A673 (cell line): ENCODE results near the gene TMEM255A. TPM values are rescaled to one million over a fixed set of nuclear protein-coding genes. Genes with fewer than 3 reads are reported as not detected.

Experiments
- BruUV-seq: library from RNA; stranded (reverse); fragments of 400-500 nt; replicated peaks from 2 replicates; lab custom pipeline; 2021; lab: Mats Ljungman, UMichigan
- CTCF ChIA-PET: fragments of 300-600 bp; sonication (Branson Sonifier 250); formaldehyde crosslinking; loops from one replicate; lab custom pipeline; 2022; ENCODE audit warnings: antibody characterized with exemption; lab: Charles Lee
- POLR2A ChIA-PET: fragments of 300-600 bp; sonication (Branson Sonifier 250); formaldehyde crosslinking; loops from one replicate; lab custom pipeline; 2022; ENCODE audit warnings: antibody characterized with exemption; ENCODE audit not compliant: low non-redundant PET; lab: Charles Lee
- DNase-seq: peaks from one replicate; pipeline ENCODE4 v3.0.0-alpha.2; 2015; ENCODE audit warnings: low spot score
- H3K27ac ChIP-seq: fragments of 200-600 bp; sonication (generic); 2 replicates; pipeline ENCODE4 v1.5.1; 2016; ENCODE audit warnings: mixed run types, low read depth, mild to moderate bottlenecking, mixed read lengths, antibody characterized with exemption, low read length; ENCODE audit not compliant: poor library complexity, severe bottlenecking
- H3K27me3 ChIP-seq: fragments of 200-600 bp; sonication (generic); replicated peaks from 2 replicates; pipeline ENCODE4 v1.6.1; 2017; ENCODE audit warnings: mixed run types, low read depth, mild to moderate bottlenecking, mixed read lengths, antibody characterized with exemption, low read length; ENCODE audit not compliant: insufficient read depth, poor library complexity
- H3K36me3 ChIP-seq: fragments of 200-600 bp; sonication (generic); 2 replicates; pipeline ENCODE4 v1.6.1; 2016; ENCODE audit warnings: mixed run types, mild to moderate bottlenecking, mixed read lengths, antibody characterized with exemption, low read length; ENCODE audit not compliant: insufficient read depth, poor library complexity, severe bottlenecking
- H3K4me1 ChIP-seq: fragments of 200-600 bp; sonication (generic); 2 replicates; pipeline ENCODE4 v1.6.1; 2017; ENCODE audit warnings: mixed run types, mild to moderate bottlenecking, mixed read lengths, antibody characterized with exemption, low read length; ENCODE audit not compliant: insufficient read depth, poor library complexity, severe bottlenecking
- H3K4me3 ChIP-seq: fragments of 200-600 bp; sonication (generic); 2 replicates; pipeline ENCODE4 v1.5.1; 2016; ENCODE audit warnings: low read depth, mixed run types, mild to moderate bottlenecking, mixed read lengths, low read length; ENCODE audit not compliant: poor library complexity, severe bottlenecking
- H3K9me3 ChIP-seq: fragments of 200-600 bp; sonication (generic); 2 replicates; pipeline ENCODE4 v1.6.1; 2016; ENCODE audit warnings: mixed run types, low read depth, mild to moderate bottlenecking, mixed read lengths, antibody characterized with exemption, low read length; ENCODE audit not compliant: poor library complexity, severe bottlenecking
- CTCF ChIP-seq: fragments of 300-800, 200-600 bp; sonication (generic); conservative IDR thresholded peaks from 2 replicates; pipeline ENCODE4 v1.5.1; 2017; ENCODE audit warnings: low read depth, mild to moderate bottlenecking, antibody characterized with exemption, low read length, moderate library complexity, mixed read lengths
- EZH2 ChIP-seq: fragments of 200-600 bp; sonication (generic); IDR thresholded peaks from 2 replicates; pipeline ENCODE4 v1.6.1; 2017; ENCODE audit warnings: borderline replicate concordance, low read depth, mild to moderate bottlenecking, mixed read lengths, antibody characterized with exemption, low read length; ENCODE audit not compliant: poor library complexity, severe bottlenecking
- intact Hi-C: fragments of 100-400 bp; cut with micrococcal nuclease; formaldehyde crosslinking; loops from one replicate; pipeline ENCODE4 v1.10.0; 2022; ENCODE audit not compliant: unreplicated experiment
- total RNA-seq: library from RNA; stranded (reverse); gene quantifications from 2 replicates; pipeline ENCODE4 v1.2.3, GENCODE V29; 2021

The TMEM255A gene
- total RNA-seq, 1 experiment from 2014 or later = 0.56 TPM

GRCh38 chrX:120302434-120302833, 8.8 kb downstream of the TMEM255A start:
- H3K9me3 ChIP-seq = no peaks in the 10 kb centered on the region
- ChIA-PET CTCF (no interaction called here), POLR2A (no interaction called here)
- DNase-seq = no peak
- H3K4me3 ChIP-seq = no peak overlapping the region
- no peak overlapping the region for H3K27ac ChIP-seq
- intact Hi-C loops = no loop called here
- H3K36me3 ChIP-seq = no peaks in the 10 kb centered on the region
- BruUV-seq = no TSS peak
- H3K4me1 ChIP-seq = no peaks in the 10 kb centered on the region
- TF ChIP-seq CTCF (no peak), EZH2 (no peak)
- no peaks in the 10 kb centered on the region for H3K27me3 ChIP-seq

- POLR2A ChIA-PET = no interaction called here
- DNase-seq = no peak
- Histone ChIP-seq H3K4me3 (no peak overlapping the region), H3K36me3 (no peaks in the 10 kb centered on the region), H3K27me3 (no peaks in the 10 kb centered on the region), H3K27ac (no peak overlapping the region), H3K9me3 (no peaks in the 10 kb centered on the region), H3K4me1 (no peaks in the 10 kb centered on the region)
- intact Hi-C loops = no loop called here
- no TSS peak for BruUV-seq
- CTCF ChIA-PET = no interaction called here
- no peak for TF ChIP-seq EZH2
- TF ChIP-seq CTCF = no peak
Observed at GRCh38 chrX:120301960-120302359, 9.3 kb downstream of the TMEM255A start.

GRCh38 chrX:120301497-120301896, 9.8 kb downstream of the TMEM255A start:
- POLR2A ChIA-PET = no interaction called here
- H3K4me3 ChIP-seq = no peak overlapping the region
- no peak overlapping the region for H3K27ac ChIP-seq
- H3K27me3 ChIP-seq = no peaks in the 10 kb centered on the region
- no peak for DNase-seq
- BruUV-seq = no TSS peak
- no peaks in the 10 kb centered on the region for H3K36me3 ChIP-seq
- no peaks in the 10 kb centered on the region for H3K4me1 ChIP-seq
- H3K9me3 ChIP-seq = no peaks in the 10 kb centered on the region
- CTCF ChIA-PET = no interaction called here
- intact Hi-C loops = no loop called here
- TF ChIP-seq EZH2 (no peak), CTCF (no peak)
